Measurements from ENCODE around the gene ARHGAP26.

DNA sequence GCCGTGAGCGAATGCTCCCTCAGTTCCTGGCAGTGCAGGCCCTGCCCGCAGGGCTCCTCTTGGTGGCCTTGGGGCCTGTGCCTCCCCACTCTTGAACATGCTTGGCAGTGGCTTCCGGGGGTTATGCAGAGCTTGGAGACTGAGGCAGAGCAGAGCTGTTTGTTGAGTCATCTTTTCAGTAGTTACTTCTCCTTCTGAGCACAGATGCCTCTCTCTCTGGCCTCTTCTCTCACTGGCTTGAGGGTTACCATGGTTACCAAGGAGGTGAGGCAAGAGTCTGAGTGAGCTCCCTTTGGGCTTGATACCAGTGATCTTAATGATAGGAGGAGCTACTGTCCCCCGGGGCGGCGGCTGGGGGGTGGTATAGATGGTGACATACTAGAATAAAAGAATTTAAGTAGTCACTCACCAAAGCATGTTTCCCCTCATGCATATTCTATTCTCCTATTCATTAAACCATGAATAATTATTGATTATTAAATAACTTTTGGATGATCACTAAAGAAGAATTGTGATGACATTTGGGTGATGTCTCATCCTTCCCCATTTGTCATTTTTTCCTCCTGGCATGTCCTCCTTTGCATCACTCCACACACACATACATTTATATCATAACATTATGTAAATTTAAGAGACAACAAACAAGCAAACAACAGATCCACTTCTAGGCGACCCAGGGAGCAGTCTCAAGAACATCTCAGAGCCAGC is 111.1 kb downstream of the ARHGAP26 start:
- TF ChIP-seq CTCF (IDR thresholded peaks at IDR 0.05) (no peak), EP300 (IDR thresholded peaks at IDR 0.05) (no peak), POLR2A (IDR thresholded peaks at IDR 0.05) (no peak)
